Activated T-cell treated with anti-CD3 and anti-CD28 coated beads, Interleukin-2, amount 50 U/mL, for 4 hours (primary cell): ENCODE results near the gene RAMP2. TPM values are rescaled to one million over a fixed set of nuclear protein-coding genes. Genes with fewer than 3 reads are reported as not detected.
"Not testable (repeated sequence)": the region's sequence is repeated elsewhere in the genome, so short reads cannot be mapped to it uniquely, and the experiment has no call there.

Experiments
- ATAC-seq, 2 donors: fragments of 200-7000 bp; cut with Tn5 transposase; one replicate each; pipeline ENCODE4 v1.10.0; 2021
- DNase-seq: peaks from one replicate; pipeline ENCODE4 v3.0.0-alpha.2; 2020
- H3K27me3 Mint-ChIP-seq: one replicate; pipeline ENCODE4 v1.8.0; 2021; ENCODE audit warnings: low read depth, mixed read lengths
- H3K36me3 Mint-ChIP-seq: one replicate; pipeline ENCODE4 v1.8.0; 2022; ENCODE audit warnings: mixed read lengths; ENCODE audit not compliant: insufficient read depth
- H3K4me1 Mint-ChIP-seq: one replicate; pipeline ENCODE4 v1.8.0; 2021; ENCODE audit warnings: low read depth, mixed read lengths
- H3K4me3 Mint-ChIP-seq: one replicate; pipeline ENCODE4 v1.8.0; 2021; ENCODE audit warnings: mild to moderate bottlenecking, moderate library complexity, mixed read lengths
- H3K9me3 Mint-ChIP-seq: one replicate; pipeline ENCODE4 v1.8.0; 2021; ENCODE audit warnings: mixed read lengths
- total RNA-seq, 3 donors: library from RNA; stranded (reverse); gene quantifications; one replicate each; pipeline ENCODE4 v1.2.1, GENCODE V29; 2021

RAMP2 gene
- total RNA-seq, 3 donors from 2014 or later = not detected

- ATAC-seq (no peak), DNase-seq (no peak)
- Mint-ChIP-seq H3K9me3 (no peaks in the 10 kb centered on the region), H3K4me3 (no peak overlapping the region), H3K4me1 (no peaks in the 10 kb centered on the region), H3K36me3 (no peaks in the 10 kb centered on the region), H3K27me3 (peaks cover 33% of the 10 kb centered on the region)
These were observed 9.4 kb upstream of the RAMP2 start for GRCh38 chr17:42751628-42752027.

- H3K9me3 Mint-ChIP-seq = no peaks in the 10 kb centered on the region
- H3K36me3 Mint-ChIP-seq = no peaks in the 10 kb centered on the region
- H3K4me3 Mint-ChIP-seq = no peak overlapping the region
- no peak for ATAC-seq
- no peak for DNase-seq
- H3K27me3 Mint-ChIP-seq = peaks cover 36% of the 10 kb centered on the region
- H3K4me1 Mint-ChIP-seq = no peaks in the 10 kb centered on the region
These were observed 6.2 kb upstream of the RAMP2 start for GRCh38 chr17:42754782-42755181.

GRCh38 chr17:42759982-42760651 is 910 bp upstream of the RAMP2 start:
- H3K36me3 Mint-ChIP-seq = no peaks in the 10 kb centered on the region
- DNase-seq = no peak
- H3K27me3 Mint-ChIP-seq = peaks cover 53% of the 10 kb centered on the region
- H3K9me3 Mint-ChIP-seq = no peaks in the 10 kb centered on the region
- peak overlapping the region; percentile 21 for H3K4me3 Mint-ChIP-seq
- no peak for ATAC-seq
- H3K4me1 Mint-ChIP-seq = peaks cover 7% of the 10 kb centered on the region

DNA sequence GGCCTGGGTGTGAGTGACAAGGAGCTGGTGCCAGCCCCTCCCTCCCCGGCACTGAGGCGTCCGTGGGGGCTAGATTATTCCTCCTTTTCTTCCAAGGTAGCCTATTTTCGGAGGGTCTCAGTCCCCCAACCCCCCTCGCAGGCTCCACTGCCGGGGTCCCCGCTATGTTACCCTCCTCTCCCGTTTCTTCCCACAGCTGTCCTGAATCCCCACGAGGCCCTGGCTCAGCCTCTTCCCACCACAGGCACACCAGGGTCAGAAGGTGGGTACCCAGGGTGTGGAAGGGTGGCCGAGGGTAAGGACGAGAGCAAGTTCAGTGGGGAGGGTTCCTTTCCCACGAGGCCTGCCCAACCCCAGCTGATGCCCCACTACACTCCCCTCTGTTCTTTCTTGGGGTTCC is 611 bp downstream of the RAMP2 start:
- H3K36me3 Mint-ChIP-seq = no peaks in the 10 kb centered on the region
- no peak for ATAC-seq
- peaks cover 7% of the 10 kb centered on the region for H3K4me1 Mint-ChIP-seq
- DNase-seq = no peak
- peak overlapping the region; percentile 19 for H3K4me3 Mint-ChIP-seq
- H3K27me3 Mint-ChIP-seq = peaks cover 51% of the 10 kb centered on the region
- H3K9me3 Mint-ChIP-seq = no peaks in the 10 kb centered on the region

DNA sequence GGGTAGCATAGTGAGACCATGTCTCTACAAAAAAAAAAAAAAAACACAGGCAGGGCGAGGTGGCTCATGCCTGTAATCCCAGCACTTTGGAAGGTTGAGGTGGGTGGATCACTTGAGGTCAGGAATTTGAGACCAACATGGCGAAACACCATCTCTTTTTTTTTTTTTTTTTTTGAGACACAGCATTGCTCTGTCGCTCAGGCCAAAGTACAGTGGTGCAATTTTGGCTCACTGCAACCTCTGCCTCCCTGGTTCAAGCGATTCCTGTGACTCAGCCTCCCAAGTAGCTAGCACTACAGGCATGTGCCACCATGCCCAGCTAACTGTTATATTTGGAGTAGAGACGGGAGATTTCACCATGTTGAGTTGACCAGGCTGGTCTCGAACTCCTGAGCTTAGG is 5.1 kb downstream of the RAMP2 start:
- Mint-ChIP-seq H3K4me1 (peaks cover 2% of the 10 kb centered on the region), H3K36me3 (no peaks in the 10 kb centered on the region), H3K27me3 (peaks cover 46% of the 10 kb centered on the region), H3K9me3 (no peaks in the 10 kb centered on the region), H3K4me3 (no peak overlapping the region)
- DNase-seq (no peak), ATAC-seq (no peak)

- H3K36me3 Mint-ChIP-seq = no peaks in the 10 kb centered on the region
- no peaks in the 10 kb centered on the region for H3K9me3 Mint-ChIP-seq
- DNase-seq (no peak), ATAC-seq (no peak)
- peaks cover 36% of the 10 kb centered on the region for H3K27me3 Mint-ChIP-seq
- peaks cover 5% of the 10 kb centered on the region for H3K4me1 Mint-ChIP-seq
- H3K4me3 Mint-ChIP-seq = no peak overlapping the region
These were observed 6.5 kb downstream of the RAMP2 start for GRCh38 chr17:42767512-42767911.

DNA sequence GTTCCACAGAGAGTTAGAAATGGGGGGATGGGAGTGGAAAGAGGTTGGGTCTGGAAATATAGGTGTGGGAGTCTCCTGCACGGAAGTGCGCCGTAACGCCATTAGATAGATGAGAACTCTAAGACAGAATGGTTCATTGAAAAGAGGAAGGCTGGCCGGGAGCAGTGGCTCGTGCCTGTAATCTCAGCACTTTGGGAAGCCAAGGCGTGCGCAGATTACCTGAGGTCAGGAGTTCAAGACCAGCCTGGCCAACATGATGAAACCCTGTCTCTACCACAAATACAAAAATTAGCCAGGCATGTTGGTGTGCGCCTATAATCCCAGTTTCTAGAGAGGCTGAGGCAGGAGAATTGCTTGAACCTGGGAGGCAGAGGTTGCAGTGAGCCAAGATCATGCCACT is 7.0 kb downstream of the RAMP2 start:
- not testable (repeated sequence) for H3K36me3 Mint-ChIP-seq, H3K4me3 Mint-ChIP-seq, DNase-seq, H3K4me1 Mint-ChIP-seq, ATAC-seq, H3K9me3 Mint-ChIP-seq
- peaks cover 31% of the 10 kb centered on the region for H3K27me3 Mint-ChIP-seq

DNA sequence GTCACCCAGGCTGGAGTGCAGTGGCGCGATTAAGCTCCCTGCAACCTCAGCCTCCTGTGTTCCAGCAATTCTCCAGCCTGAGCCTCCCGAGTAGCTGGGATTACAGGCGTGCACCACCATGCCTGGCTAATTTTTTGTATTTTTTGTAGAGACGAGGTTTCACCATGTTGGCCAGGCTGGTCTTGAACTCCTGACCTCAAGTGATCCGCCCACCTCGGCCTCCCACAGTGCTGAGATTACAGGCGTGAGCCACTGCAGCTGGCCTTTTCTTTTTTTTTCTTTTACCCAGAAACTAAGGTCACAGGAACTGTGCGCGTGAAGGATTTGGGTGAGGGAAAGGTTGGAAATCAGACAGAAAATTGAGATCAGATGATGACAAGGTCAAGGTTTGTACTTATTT is 8.9 kb downstream of the RAMP2 start:
- DNase-seq, H3K9me3 Mint-ChIP-seq, H3K36me3 Mint-ChIP-seq, ATAC-seq, H3K4me3 Mint-ChIP-seq: not testable (repeated sequence)
- H3K4me1 Mint-ChIP-seq = peaks cover 21% of the 10 kb centered on the region
- peaks cover 19% of the 10 kb centered on the region for H3K27me3 Mint-ChIP-seq

- peaks cover 14% of the 10 kb centered on the region for H3K36me3 Mint-ChIP-seq
- H3K9me3 Mint-ChIP-seq = no peaks in the 10 kb centered on the region
- ATAC-seq = peak; percentile 4 to 20
- peak overlapping the region; percentile 100 for H3K4me3 Mint-ChIP-seq
- DNase-seq = no peak
- H3K4me1 Mint-ChIP-seq = peaks cover 21% of the 10 kb centered on the region
- peaks cover 2% of the 10 kb centered on the region for H3K27me3 Mint-ChIP-seq
These were observed 11.9 kb downstream of the RAMP2 start for GRCh38 chr17:42772945-42773289.

DNA sequence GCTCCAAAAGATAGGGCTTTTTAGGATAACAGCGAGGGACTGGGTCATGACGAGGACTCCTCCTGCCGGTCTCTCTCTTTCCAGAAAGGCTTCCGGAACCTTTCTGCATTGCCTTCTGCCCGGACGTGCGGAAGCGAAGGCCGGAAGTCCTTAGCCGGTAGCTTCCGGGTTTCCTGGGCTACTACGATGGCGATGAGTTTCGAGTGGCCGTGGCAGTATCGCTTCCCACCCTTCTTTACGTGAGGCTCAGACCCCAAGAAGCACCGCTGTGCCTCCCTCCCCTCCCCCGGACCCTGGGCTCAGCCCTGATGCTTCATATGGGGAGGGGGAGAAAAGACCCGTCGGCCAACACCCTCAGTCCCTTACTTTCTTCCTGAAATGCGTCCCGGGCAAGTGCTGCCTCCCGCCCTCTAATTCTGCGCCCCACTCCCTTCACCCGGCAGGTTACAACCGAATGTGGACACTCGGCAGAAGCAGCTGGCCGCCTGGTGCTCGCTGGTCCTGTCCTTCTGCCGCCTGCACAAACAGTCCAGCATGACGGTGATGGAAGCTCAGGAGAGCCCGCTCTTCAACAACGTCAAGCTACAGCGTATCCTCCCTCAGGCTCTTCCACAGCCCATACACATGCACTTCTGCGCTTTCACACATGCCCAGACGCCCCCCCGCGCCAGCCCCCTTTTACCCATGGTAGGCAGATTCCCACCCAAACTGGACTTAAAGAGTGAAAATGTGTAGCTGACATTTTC is 12.4 kb downstream of the RAMP2 start, which contains the start of gene VPS25:
TSS of gene VPS25 (plus strand) at position 160 of the 746 bp plus-strand sequence. CDS start at position 187, 27 bp downstream.
- Mint-ChIP-seq H3K4me3 (peak within 1 kb of the TSS; percentile 100), H3K9me3 (no peaks in the 10 kb centered on the region), H3K36me3 (peaks cover 18% of the 10 kb centered on the region), H3K27me3 (no peaks in the 10 kb centered on the region), H3K4me1 (peaks cover 21% of the 10 kb centered on the region)
- DNase-seq (peak; percentile 67), ATAC-seq (peak; percentile 99)

- H3K9me3 Mint-ChIP-seq = no peaks in the 10 kb centered on the region
- H3K36me3 Mint-ChIP-seq = peaks cover 23% of the 10 kb centered on the region
- H3K4me3 Mint-ChIP-seq = peak overlapping the region; percentile 100
- no peak for ATAC-seq
- DNase-seq = no peak
- no peaks in the 10 kb centered on the region for H3K27me3 Mint-ChIP-seq
- peaks cover 21% of the 10 kb centered on the region for H3K4me1 Mint-ChIP-seq
These were observed 13.2 kb downstream of the RAMP2 start for GRCh38 chr17:42774066-42774745.

DNA sequence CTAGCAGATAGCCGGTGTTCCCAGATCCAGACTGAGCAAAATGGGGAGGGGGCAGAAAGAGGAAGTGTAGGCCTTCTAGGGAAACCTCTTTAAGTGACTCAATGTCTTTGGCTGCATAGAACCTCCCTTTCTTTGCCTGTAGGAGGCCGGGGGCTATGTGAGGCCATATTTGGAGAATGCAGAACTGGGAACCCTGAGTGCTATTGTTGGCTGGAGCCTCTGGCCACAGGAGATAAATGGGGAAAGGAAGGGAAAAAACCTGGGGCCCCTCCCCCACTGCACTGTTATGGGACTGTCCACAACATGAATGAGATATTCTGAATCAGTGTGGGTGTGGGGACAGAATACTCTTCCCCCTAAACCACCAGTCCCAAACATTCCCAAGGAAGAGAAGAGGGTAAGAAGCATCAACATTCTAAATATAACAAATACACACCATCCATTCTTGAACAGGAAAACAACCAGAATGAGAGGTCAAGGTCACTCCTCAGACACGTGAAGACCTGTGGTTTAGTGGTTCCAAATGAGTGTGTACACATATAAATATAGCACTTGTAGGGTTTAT is 14.6 kb downstream of the RAMP2 start:
- no peaks in the 10 kb centered on the region for H3K9me3 Mint-ChIP-seq
- peaks cover 21% of the 10 kb centered on the region for H3K4me1 Mint-ChIP-seq
- DNase-seq (no peak), ATAC-seq (no peak)
- peaks cover 30% of the 10 kb centered on the region for H3K36me3 Mint-ChIP-seq
- H3K4me3 Mint-ChIP-seq = no peak overlapping the region
- H3K27me3 Mint-ChIP-seq = peaks cover 6% of the 10 kb centered on the region

DNA sequence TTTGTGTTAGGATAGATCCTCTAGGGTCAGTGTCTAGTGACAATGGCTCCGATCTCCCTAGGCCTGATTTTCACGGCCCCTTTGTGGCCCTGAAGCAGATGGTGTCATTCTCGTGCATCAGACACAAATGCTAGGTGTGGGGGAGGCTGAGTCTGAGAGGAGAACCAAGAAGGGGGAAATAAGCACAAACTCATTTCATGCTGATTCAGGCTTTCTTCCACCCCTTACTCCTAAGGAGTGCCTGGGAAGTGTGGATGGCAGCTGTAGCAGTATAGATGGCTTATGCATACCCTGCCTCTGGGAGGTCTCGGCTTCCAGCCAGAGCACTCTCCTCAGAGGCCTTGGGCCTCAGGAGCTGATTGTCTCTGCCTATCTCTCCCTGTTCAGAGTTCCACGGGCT is 17.5 kb downstream of the RAMP2 start:
- H3K27me3 Mint-ChIP-seq = peaks cover 24% of the 10 kb centered on the region
- DNase-seq (no peak), ATAC-seq (no peak)
- no peak overlapping the region for H3K4me3 Mint-ChIP-seq
- H3K9me3 Mint-ChIP-seq = no peaks in the 10 kb centered on the region
- peaks cover 30% of the 10 kb centered on the region for H3K36me3 Mint-ChIP-seq
- peaks cover 16% of the 10 kb centered on the region for H3K4me1 Mint-ChIP-seq

- Mint-ChIP-seq H3K36me3 (peaks cover 30% of the 10 kb centered on the region), H3K4me3 (no peak overlapping the region), H3K4me1 (peaks cover 13% of the 10 kb centered on the region), H3K9me3 (no peaks in the 10 kb centered on the region), H3K27me3 (peaks cover 32% of the 10 kb centered on the region)
- DNase-seq = no peak
- no peak for ATAC-seq
These were observed 18.4 kb downstream of the RAMP2 start for GRCh38 chr17:42779304-42779935.
